ENCODE results near the gene XDH.

DNA sequence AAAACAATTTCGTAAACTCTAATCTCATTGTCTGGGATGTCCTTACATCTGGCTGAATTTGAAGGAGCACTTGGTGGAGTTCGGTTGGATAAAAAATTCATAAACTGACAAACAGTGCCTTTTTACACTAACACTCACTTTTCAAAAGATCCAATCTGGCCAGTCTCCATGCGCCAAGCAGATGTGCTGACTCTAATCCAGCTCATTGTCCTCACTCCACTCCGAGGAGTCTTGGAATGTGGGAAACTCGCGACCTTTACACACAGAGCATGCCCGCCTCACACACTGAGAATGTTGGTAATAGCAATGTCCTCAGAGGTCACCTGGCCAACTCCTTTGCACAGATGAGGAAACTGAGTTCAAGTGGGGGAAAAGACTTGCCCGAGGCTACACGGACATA lies 66.8 kb downstream of the XDH start:
- TF ChIP-seq CTCF (IDR thresholded peaks at IDR 0.05): no peak
- TF ChIP-seq POLR2A (IDR thresholded peaks at IDR 0.05): no peak
- TF ChIP-seq EP300 (IDR thresholded peaks at IDR 0.05): no peak
